ENCODE data around the gene PRKACA.

Gene PRKACA

DNA sequence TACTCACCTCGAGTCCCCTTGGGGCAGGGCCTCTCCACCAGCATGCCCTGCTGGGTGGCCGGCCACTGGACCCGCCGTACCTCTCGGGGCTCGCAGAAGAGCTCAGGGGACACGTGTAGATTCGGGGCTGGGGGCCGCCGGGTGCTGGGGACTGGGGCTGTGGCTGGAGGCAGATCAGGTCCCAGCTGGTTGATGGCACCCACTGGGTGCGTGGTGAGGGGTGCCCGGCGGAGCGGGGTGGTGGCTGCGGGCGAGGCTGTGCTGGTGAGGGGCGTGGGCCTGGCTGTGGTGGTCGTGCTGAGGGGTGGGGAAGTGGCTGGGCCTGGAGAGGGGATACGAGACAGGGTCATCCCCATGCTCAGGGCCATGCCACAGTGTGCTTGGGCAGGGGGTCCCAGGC, 43.7 kb upstream of the PRKACA start:
- CTCF ChIA-PET, result interaction anchor here (0.6 to 0.7 kb wide), 2 partner anchors 25 to 334 kb away, joined by 3 to 7 read pairs; partner anchors contain the start of gene ASF1B

DNA sequence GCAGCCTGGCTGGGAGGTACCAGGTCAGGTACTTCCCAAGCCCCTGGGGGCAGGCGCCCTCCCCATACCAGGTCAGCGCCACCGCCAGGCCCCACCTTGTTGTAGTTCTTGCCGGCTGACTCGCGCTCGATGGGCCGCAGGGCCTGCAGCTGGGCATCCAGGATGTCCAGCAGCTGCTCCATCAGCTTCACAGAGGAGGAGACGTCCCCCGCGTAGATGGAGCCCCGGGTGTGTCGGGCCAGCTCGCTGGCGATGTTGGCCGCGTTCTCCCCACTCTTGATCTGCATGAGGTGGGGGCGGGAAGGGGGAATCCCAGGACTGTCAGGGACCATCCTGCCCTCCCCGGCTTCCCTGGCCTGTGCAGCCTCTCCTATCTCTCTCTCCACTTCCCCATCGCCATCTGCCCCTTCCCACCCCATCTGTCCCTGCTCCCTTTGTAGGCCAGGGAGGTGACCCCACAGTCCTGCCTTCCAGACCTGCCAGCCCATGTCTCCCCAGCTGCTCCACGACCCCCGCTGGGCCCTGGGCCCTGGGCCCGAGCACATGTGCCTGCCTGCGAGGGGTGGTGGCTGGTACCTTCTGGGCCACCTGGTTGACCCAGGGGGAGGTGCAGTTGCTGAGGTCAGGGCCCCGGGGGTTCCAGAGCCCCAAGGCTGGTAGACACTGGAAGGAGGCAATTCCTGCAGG, 42.6 kb upstream of the PRKACA start:
- Histone ChIP-seq H3K4me1 (ENCODE audit: control insufficient read depth, insufficient read depth, low read length) (no peaks in the 10 kb centered on the region), H3K27ac (ENCODE audit: extremely low read depth, low read depth, low read length) (no peak overlapping the region), H3K9me3 (ENCODE audit: control insufficient read depth, insufficient read depth, low read depth, low read length) (no peaks in the 10 kb centered on the region), H3K4me3 (ENCODE audit: low read depth, low read length) (no peak overlapping the region), H3K36me3 (ENCODE audit: control insufficient read depth in 2 of 2, insufficient read depth in 1 of 2, low read length in 2 of 2) (peaks cover 0 to 74% of the 10 kb centered on the region in 2 experiments; a peak in 2 of 3 replicates)
- POLR2A ChIA-PET, result interaction anchor here (2.7 kb wide), 1 partner anchor 23 kb away, joined by 9 read pairs; the partner anchor contains the start of gene ASF1B
- CTCF ChIA-PET, result interaction anchor here (0.5 to 0.6 kb wide), 2 partner anchors 31 to 908 kb away, joined by 3 read pairs; no protein-coding TSS in a partner anchor
- TF ChIP-seq GLIS2 (tag by site-specific recombination; IDR thresholded peaks at IDR 0.05), result peak; percentile 52; the same call in 1 of the 2 replicates
- no peak for TF ChIP-seq ZNF24 (tag by site-specific recombination; IDR thresholded peaks at IDR 0.05)

More for the DNA sequence above, 43.7 kb upstream of the PRKACA start:
- no peaks in the 10 kb centered on the region for H3K4me1 ChIP-seq (ENCODE audit: control insufficient read depth, insufficient read depth, low read length)
- H3K4me3 ChIP-seq (ENCODE audit: low read depth, low read length), result no peak overlapping the region
- H3K36me3 ChIP-seq (ENCODE audit: control insufficient read depth in 2 of 2, insufficient read depth in 1 of 2, low read length in 2 of 2), result peaks cover 0 to 63% of the 10 kb centered on the region in 2 experiments; a peak in 2 of 3 replicates
- POLR2A ChIA-PET, result interaction anchor here (1.4 to 2.7 kb wide), 2 partner anchors 25 kb away, joined by 8 to 9 read pairs; partner anchors contain the start of gene ASF1B
- no peak overlapping the region for H3K27ac ChIP-seq (ENCODE audit: extremely low read depth, low read depth, low read length)
- TF ChIP-seq, protein P1, sequence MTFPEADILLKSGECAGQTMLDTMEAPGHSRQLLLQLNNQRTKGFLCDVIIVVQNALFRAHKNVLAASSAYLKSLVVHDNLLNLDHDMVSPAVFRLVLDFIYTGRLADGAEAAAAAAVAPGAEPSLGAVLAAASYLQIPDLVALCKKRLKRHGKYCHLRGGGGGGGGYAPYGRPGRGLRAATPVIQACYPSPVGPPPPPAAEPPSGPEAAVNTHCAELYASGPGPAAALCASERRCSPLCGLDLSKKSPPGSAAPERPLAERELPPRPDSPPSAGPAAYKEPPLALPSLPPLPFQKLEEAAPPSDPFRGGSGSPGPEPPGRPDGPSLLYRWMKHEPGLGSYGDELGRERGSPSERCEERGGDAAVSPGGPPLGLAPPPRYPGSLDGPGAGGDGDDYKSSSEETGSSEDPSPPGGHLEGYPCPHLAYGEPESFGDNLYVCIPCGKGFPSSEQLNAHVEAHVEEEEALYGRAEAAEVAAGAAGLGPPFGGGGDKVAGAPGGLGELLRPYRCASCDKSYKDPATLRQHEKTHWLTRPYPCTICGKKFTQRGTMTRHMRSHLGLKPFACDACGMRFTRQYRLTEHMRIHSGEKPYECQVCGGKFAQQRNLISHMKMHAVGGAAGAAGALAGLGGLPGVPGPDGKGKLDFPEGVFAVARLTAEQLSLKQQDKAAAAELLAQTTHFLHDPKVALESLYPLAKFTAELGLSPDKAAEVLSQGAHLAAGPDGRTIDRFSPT (tag by site-specific recombination; IDR thresholded peaks at IDR 0.05), result peak; percentile 60; the same call in 1 of the 2 replicates
- TF ChIP-seq, protein P2, sequence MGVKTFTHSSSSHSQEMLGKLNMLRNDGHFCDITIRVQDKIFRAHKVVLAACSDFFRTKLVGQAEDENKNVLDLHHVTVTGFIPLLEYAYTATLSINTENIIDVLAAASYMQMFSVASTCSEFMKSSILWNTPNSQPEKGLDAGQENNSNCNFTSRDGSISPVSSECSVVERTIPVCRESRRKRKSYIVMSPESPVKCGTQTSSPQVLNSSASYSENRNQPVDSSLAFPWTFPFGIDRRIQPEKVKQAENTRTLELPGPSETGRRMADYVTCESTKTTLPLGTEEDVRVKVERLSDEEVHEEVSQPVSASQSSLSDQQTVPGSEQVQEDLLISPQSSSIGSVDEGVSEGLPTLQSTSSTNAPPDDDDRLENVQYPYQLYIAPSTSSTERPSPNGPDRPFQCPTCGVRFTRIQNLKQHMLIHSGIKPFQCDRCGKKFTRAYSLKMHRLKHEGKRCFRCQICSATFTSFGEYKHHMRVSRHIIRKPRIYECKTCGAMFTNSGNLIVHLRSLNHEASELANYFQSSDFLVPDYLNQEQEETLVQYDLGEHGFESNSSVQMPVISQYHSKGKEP (tag by site-specific recombination; IDR thresholded peaks at IDR 0.05), result no peak
- peak; percentile 42; the same call in 1 of the 2 replicates for TF ChIP-seq KLF1 (tag by site-specific recombination; IDR thresholded peaks at IDR 0.05)
- no peaks in the 10 kb centered on the region for H3K9me3 ChIP-seq (ENCODE audit: control insufficient read depth, insufficient read depth, low read depth, low read length)

DNA sequence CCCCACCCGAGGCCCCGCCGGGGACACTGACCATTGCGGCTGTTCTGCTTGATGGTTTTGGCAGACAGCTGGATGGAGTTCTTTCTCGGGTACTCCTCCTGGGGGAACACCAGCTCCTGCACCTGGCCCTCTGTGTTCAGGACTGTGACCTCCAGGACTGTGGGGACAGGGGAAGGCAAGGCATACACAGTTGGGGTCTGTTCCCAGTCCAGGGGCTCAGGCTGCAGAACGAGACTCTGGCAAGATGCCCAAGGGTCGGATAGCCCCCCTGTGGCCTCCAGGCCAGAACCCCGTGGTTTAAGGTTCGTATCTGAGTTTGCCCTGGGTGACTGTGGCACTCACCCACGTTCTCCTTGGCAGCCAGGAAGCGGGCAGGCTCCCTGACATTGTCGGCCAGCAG, 41.5 kb upstream of the PRKACA start:
- Histone ChIP-seq H3K27ac (ENCODE audit: extremely low read depth, low read depth, low read length) (no peak overlapping the region), H3K4me1 (ENCODE audit: control insufficient read depth, insufficient read depth, low read length) (no peaks in the 10 kb centered on the region), H3K9me3 (ENCODE audit: control insufficient read depth, insufficient read depth, low read depth, low read length) (no peaks in the 10 kb centered on the region), H3K36me3 (ENCODE audit: control insufficient read depth in 2 of 2, insufficient read depth in 1 of 2, low read length in 2 of 2) (peaks cover 0 to 80% of the 10 kb centered on the region in 2 experiments; a peak in 2 of 3 replicates), H3K4me3 (ENCODE audit: low read depth, low read length) (no peak overlapping the region)
- TF ChIP-seq ZNF600 (tag by site-specific recombination; IDR thresholded peaks at IDR 0.05), result peak; percentile 60; the same call in 1 of the 2 replicates
- TF ChIP-seq SETDB1 (IDR thresholded peaks at IDR 0.05; ENCODE audit: insufficient read length, low read length), result no peak
- TF ChIP-seq ZNF350 (tag by site-specific recombination; IDR thresholded peaks at IDR 0.05), result no peak
- TF ChIP-seq ZNF114 (tag by site-specific recombination; IDR thresholded peaks at IDR 0.05), result no peak
- no peak for TF ChIP-seq ZFP37 (tag by site-specific recombination; IDR thresholded peaks at IDR 0.05)
- TF ChIP-seq, protein P3, sequence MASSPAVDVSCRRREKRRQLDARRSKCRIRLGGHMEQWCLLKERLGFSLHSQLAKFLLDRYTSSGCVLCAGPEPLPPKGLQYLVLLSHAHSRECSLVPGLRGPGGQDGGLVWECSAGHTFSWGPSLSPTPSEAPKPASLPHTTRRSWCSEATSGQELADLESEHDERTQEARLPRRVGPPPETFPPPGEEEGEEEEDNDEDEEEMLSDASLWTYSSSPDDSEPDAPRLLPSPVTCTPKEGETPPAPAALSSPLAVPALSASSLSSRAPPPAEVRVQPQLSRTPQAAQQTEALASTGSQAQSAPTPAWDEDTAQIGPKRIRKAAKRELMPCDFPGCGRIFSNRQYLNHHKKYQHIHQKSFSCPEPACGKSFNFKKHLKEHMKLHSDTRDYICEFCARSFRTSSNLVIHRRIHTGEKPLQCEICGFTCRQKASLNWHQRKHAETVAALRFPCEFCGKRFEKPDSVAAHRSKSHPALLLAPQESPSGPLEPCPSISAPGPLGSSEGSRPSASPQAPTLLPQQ (tag by site-specific recombination; IDR thresholded peaks at IDR 0.05), result no peak
- TF ChIP-seq ZNF10 (tag by site-specific recombination; IDR thresholded peaks at IDR 0.05), result no peak
- ChIA-PET POLR2A (interaction anchor here (0.6 to 2.7 kb wide), 2 partner anchors 22 to 43 kb away, joined by 3 to 9 read pairs; partner anchors contain the start of gene ASF1B), CTCF (interaction anchor here (0.5 to 1.4 kb wide), 3 partner anchors 11 to 321 kb away, joined by 3 to 5 read pairs (median 4); no protein-coding TSS in a partner anchor)

Data from HEK293 (cell line).